HG03103 (cell line): ENCODE measurements around the gene RUVBL2.
"Not testable (repeated sequence)": the region's sequence is repeated elsewhere in the genome, so short reads cannot be mapped to it uniquely, and the experiment has no call there.

Experiments used
- ATAC-seq: cut with Tn5 transposase; IDR thresholded peaks from one replicate; pipeline ENCODE4 v1.9.1; 2021; ENCODE audit warnings: low read depth; ENCODE audit not compliant: unreplicated experiment

The RUVBL2 gene

DNA sequence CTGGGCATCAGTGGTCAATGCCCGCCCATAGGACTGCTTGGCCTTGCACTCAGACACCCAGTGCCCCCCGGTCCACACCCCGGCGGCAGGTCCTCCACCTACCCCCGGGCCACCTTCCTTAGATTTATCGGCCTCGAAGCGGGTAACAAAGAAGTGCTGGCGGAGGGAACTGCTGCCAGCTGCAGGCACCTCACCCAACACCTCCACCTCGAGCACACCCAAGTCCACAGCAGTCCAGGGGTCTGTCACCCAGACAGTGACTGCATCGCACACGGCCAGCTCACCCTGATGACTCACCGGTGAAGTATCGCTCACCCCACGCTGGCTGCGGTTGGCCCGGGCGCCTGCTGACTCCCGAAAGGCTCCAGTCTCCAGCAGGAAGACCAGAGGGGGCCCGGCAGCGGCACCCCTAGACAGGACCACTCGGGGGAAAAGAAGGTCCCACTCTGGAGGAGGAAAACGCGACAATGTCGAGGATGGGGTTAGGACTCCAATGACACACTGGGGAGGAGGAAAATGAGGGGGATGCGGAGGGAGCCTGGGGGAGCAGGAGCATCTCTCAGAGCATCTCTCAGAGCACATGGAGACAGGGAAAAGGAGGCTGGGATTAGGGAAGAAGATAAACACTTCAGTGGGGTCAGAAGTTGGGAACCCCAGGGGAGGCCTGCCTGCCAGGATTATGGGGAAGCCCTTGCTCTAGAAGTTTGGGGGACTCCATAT is 45.0 kb downstream of the RUVBL2 start:
- not testable (repeated sequence) for ATAC-seq

DNA sequence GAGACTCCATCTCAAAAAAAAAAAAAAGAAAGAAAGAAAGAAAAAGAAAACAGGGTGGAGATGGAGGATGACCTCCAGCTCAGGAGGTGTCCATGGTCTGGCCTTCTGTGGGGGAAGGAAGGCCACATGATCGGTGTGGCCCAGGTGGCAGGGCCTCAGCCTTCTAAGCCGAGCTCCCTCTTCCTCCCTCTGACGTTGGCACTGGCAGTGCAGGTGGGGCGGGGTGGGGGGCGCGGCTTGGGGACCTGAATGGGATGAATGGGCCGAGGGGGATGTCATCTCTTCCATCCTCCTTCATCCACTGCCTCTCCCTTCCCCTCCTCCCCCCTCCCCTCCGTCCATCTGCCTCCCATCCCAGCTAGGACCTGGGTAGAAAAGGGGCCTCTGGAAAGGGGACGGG is 46.0 kb downstream of the RUVBL2 start:
- not testable (repeated sequence) for ATAC-seq

DNA sequence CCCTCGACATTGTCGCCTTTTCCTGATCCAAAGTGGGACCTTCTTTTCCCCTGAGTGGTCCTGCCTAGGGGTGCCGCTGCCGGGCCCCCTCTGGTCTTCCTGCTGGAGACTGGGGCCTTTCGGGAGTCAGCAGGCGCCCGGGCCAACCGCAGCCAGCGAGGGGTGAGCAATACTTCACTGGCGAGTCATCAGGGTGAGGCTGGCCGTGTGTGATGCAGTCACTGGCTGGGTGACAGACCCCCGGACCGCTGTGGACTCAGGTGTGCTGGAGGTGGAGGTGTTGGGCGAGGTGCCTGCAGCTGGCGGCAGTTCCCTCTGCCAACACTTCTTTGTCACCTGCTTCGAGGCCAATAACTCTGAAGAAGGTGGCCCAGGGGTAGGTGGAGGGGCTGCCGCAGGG is 48.5 kb downstream of the RUVBL2 start:
- ATAC-seq, result no peak

DNA sequence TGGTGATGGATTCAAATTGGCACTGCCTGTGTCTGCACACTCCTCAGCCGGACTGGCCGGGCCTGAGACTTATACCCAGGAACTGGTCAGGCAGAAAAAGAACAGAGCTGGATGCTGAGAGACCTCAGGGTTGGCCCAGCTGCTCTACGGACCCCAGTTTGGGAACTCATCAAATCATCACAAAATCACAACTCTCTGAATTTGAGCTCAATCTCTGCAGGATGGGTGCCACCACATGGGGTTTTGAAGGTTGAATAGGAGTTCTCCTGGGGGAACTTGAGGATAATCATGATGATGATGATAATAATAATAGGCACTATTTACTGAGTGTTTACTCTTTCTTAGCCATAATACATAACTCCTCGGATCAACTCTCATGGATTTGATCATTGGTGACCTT is 49.0 kb downstream of the RUVBL2 start:
- ATAC-seq, result not testable (repeated sequence)

DNA sequence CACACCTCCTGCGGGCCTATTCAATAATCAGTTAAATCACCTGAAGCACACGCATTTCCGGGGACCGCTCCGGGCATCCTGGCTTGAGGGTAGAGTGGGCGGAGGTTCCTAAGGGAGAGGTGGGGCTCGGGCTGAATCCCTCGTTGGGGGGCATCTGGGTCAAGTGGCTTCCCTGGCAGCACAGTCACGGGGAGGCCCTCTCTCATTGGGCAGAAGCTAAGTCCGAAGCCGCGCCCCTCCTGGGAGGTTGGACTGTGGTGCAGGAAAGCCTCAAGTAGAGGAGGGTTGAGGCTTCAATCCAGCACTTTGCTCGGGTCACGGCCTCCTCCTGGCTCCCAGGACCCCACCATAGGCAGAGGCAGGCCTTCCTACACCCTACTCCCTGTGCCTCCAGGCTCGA is 49.9 kb downstream of the RUVBL2 start, which contains the start of gene CGB5:
Gene CGB5, plus strand, starts transcription at position 301 of the 400 bp plus-strand sequence. CDS start 362 bp downstream, outside the sequence.
- ATAC-seq, result not testable (repeated sequence)

DNA sequence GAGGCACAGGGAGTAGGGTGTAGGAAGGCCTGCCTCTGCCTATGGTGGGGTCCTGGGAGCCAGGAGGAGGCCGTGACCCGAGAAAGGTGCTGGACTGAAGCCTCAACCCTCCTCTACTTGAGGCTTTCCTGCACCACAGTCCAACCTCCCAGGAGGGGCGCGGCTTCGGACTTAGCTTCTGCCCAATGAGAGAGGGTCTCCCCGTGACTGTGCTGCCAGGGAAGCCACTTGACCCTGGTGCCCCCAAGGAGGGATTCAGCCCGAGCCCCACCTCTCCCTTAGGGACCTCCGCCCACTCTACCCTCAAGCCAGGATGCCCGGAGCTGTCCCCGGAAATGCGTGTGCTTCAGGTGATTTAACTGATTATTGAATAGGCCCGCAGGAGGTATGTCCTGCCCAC is 55.3 kb downstream of the RUVBL2 start, which contains the start of gene CGB8:
Gene CGB8, minus strand, starts transcription at position 101 of the 400 bp plus-strand sequence. CDS start 372 bp downstream, outside the sequence.
- ATAC-seq, result not testable (repeated sequence)

DNA sequence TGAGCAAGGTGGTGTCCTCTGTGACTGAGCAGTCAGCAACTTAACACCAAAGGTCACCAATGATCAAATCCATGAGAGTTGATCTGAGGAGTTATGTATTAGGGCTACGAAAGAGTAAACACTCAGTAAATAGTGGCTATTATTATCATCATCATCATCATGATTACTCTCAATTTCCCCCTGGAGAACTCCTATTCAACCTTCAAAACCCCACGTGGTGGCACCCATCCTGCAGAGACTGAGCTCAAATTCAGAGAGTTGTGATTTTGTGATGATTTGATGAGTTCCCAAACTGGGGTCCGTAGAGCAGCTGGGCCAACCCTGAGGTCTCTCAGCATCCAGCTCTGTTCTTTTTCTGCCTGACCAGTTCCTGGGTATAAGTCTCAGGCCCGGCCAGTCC is 56.1 kb downstream of the RUVBL2 start:
- ATAC-seq, result not testable (repeated sequence)

DNA sequence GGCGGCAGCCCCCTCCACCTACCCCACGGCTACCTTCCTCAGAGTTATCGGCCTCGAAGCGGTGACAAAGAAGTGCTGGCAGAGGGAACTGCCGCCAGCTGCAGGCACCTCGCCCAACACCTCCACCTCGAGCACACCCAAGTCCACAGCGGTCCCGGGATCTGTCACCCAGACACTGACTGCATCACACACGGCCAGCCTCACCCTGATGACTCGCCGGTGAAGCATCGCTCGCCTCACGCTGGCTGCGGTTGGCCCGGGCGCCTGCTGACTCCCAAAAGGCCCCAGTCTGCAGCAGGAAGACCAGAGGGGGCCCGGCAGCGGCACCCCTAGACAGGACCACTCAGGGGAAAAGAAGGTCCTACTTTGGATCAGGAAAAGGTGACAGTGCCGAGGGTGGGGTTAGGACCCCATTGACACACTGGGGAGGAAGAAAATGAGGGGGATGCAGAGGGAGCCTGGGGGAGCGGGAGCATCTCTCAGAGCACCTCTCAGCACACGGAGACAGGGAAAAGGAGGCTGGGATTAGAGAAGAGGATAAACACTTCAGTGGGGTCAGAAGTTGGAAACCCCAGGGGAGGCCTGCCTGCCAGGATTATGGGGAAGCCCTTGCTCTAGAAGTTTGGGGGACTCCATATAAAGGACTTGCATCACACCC is 56.8 kb downstream of the RUVBL2 start:
- ATAC-seq, result not testable (repeated sequence)

DNA sequence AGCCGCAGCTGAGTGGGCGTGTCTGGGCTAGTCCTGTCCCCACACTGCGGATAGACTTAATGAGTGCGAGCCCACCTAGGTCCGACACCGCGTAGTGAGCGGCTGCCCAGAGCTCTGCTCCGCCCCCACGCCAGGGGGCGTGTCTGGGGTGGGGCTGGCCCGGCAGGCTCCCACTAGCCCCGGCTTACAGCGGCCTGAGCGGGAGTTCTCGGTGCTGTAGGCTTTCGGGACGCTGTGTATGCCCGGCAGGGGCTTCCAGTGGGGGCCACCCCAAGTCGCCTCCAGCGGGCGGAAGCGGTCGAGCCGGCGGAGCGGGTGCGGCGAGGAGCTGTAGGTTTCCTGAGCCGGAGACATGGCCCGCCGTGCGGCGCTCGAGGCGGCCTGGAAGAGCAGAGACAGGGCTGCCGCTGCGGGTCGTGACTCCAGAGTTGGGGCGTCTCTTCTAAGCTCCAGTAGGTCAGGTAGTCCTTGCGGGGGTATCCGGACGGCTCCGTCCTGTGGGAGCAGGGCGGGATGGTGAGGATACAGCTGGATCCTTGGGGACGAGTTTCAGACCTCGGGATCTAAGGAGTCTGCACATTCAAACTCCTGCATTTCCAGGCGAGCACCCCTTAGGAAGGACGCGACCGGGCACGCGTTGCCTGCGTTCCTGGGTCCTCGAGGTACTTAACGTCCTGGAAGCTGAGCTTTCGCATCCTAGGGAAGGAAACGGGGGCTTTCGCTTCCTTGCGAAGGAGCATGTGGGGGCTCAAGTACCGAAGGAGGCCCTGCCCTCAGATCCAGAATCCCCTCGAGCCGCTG is 62.6 kb downstream of the RUVBL2 start:
- ATAC-seq, result no peak

DNA sequence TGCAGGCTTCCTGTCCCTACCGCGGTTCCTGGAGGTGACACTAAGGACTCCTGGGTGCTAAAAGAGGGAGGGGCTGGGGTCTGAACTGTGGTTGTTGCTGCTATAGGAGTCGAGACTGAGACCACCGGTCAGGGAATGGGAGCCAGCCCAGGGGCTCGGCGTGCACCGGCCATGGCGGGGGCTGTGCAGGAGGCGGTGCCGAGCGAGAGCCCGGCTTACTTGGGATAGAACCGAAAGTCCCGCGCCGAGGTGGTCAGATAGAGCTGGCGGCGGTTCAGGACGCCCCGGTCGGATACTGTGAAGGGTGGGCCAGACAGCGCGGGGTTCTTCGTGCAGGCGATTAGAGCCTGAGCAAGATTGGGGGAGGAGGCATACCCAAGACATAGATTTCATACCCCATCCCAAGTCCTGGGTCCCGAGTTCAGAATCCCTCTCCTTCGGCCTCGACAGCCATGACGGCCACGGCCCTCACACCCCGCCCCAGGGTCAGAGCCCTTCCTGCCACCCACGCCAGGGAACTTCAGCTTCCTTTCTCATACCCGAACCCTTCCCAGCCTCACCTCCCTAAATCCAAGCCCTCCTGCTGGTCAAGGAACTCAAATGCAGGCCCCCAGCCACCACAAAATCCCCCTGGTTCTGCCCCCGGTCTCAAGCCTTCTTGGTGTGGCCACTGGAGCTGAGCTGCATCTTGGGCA is 63.4 kb downstream of the RUVBL2 start:
- ATAC-seq, result not testable (repeated sequence)

DNA sequence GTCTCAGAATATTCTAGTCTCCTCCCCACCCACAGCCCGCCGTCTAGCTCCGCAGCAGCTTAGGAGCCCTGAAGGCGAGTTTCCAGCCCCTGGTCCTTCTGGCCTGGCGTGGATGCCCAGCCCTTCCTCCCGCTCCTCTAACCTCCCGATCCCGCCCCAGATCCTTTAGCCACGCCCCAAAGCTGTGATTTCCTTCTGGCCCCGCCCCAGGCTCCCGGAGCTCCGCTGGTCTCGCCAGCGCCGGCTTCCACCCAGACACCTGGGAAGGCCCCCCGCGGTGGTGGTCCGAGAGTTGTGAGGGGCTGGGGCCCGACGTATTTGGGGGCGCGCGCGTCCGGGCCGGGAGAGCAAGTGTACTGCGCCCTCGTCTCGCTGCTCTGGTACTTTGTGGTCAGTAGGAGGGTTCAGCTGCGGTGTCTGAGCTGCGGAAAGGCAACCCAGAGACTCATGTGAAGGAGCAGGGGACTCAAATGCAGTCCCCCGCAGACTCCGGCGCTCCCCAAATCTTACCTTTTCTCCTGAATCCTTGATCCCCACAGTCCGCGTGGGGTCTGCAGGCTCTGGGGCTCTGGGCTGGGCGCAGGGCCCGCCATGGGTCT is 64.0 kb downstream of the RUVBL2 start, which contains the start of gene CGB7:
Gene CGB7, minus strand, starts transcription at position 114 of the 599 bp plus-strand sequence. CDS start 2,374 bp downstream, outside the sequence.
- ATAC-seq, result no peak

DNA sequence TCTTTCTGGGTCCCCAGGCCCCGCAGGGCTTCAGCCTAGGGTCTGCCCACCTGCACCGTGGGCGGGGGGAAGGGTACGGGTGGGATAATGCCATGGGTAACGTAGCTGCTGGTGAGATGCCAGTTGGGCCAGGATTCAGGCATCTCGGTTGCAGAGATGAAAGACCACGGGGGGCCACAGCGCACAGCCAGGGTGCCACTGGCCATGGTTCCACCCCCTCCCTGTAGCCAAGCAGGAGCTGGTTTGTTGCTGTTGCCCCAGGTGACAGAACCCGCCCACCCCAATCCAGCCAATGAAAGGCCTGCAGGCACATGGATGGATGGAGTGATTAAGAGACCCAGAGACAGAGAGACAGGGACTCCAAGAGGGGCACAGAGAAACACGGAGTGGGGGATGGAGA is 64.9 kb downstream of the RUVBL2 start:
- no peak for ATAC-seq

DNA sequence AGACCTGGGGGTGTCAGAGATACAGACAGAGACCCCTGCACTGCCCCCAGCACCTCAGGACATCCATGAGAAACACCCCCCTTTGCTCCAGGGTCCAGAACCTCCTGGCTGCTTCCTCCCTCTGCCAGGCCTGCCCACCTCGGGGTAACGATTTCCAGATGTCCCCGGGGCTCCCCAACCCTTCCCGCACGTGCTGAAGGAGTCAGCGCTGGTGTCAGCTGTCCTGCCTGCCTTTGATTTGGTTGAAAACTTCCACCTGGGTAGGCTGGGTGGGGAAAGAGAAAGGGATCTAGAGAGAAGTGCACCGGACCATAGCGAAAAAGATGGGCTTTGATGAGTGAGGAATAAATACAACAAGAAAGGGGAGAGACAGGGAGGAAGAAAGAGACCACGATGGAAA is 65.4 kb downstream of the RUVBL2 start:
- ATAC-seq, result no peak

DNA sequence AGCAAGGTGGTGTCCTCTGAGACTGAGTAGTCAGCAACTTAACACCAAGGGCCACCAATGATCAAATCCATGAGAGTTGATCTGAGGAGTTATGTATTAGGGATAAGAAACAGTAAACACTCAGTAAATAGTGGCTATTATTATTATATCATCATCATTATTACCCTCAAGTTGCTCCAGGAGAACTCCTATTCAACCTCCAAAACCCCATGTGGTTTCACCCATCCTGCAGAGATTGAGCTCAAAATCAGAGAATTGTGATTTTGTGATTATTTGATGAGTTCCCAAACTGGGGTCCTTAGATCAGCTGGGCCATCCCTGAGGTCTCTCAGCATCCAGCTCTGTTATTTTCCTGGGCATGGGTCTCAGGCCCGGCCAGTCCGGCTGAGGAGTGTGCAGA is 67.3 kb downstream of the RUVBL2 start:
- no peak for ATAC-seq

DNA sequence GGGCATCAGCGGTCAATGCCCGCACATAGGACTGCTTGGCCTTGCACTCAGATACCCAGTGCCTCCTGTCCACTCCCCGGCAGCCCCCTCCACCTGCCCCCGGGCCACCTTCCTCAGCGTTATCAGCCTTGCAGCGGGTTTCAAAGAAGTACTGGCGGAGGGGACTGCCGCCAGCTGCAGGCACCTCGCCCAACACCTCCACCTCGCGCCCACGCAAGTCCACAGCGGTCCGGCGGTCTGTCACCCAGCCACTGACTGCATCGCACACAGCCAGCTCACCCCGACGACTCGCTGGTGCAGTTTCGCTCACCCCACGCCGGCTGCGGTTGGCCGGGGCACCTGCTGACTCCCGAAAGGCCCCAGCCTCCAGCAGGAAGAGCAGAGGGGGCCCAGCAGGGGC is 67.8 kb downstream of the RUVBL2 start:
- ATAC-seq, result no peak

DNA sequence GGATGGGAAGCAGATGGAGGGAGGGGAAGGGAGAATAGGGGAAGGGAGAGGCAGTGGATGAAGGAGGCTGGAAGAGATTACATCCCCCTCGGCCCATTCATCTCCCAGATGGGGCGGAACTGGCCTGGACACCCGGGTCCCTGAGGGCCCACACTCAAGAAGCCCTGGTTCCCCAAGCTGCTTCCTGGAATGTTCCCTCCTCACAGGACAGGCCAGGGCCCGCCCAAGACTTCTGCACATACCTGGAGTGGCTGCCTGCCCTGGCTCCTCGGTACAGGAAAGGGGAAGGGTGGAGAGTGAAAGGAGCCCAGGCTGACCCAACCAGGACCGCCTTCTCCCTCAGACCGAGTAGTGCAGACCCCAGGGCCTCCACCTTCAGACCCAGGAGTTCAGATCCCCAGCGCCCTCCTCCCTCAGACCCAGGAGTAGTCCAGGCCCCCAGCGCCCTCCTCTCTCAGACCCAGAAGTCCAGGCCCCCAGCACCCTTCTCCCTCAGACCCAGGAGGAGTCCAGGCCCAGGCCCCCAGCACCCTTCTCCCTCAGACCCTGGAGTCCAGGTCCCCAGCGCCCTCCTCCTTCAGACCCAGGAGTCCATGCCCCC is 70.4 kb downstream of the RUVBL2 start:
- no peak for ATAC-seq

DNA sequence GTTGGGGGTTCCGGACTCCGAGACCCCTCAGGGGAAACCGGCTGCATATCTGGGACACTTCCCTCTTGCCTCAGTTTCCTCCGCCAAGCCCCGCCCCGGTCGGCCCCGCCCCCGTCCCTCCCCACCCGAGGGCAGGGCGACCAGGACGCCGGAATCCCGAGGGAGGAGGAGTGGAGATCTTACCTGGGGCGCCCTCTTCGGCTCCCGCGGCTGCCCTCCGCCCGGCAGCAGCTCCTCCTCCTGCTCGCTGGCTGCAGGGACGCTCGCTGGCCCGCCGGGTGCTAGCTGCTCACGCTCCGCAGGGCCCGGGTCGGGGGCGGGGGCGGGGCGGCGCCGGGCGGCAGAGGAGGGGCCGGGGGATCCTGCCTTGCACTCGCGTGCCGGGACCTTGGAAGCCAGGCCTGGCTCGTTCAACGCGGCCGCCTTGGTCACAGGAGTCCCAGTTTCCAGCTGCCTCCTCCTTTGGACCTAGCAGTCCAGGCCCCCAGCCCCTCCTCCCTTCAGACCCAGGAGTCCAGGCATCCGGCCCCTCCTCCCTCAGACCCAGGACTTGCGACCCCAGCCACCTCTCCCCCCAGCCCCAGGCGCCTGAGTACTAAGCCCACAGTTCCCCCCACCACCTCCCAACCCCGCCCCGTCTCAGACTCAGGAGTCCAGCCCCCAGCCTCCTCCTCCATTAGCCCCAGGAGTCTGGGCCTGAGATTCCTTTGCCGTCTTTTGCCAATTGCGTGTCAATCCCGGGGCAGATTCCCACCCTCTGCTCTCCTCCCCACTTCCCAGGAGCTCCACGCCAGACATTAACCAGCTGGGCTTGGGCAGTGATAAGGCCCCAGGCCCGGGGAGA is 71.3 kb downstream of the RUVBL2 start, which contains the start of gene NTF4:
Gene NTF4, minus strand, starts transcription at position 51 of the 844 bp plus-strand sequence. CDS start 2,821 bp downstream, outside the sequence.
- ATAC-seq, result no peak
